G401 (cell line): ENCODE results near the gene SLC27A1. TPM values are rescaled to one million over a fixed set of nuclear protein-coding genes. Genes with fewer than 3 reads are reported as not detected.
"Not testable (repeated sequence)": the region's sequence is repeated elsewhere in the genome, so short reads cannot be mapped to it uniquely, and the experiment has no call there.

Experiments
- DNase-seq: peaks from one replicate; pipeline ENCODE4 v3.0.0-alpha.2; 2015; ENCODE audit warnings: low spot score
- in situ Hi-C: cut with HindIII; loops from 2 replicates; pipeline ENCODE4 v1.10.0; 2016; ENCODE audit warnings: low sequenced_read_pairs, mixed read lengths
- total RNA-seq: library from RNA; depleted of rRNA; stranded (reverse); fragments of >200 nt; shearing (Covaris generic); gene quantifications from 2 replicates; pipeline ENCODE4 v1.2.3, GENCODE V29; 2014; rRNA removed

Gene SLC27A1
- total RNA-seq, 1 experiment from 2014 or later = 10.3 TPM

DNA sequence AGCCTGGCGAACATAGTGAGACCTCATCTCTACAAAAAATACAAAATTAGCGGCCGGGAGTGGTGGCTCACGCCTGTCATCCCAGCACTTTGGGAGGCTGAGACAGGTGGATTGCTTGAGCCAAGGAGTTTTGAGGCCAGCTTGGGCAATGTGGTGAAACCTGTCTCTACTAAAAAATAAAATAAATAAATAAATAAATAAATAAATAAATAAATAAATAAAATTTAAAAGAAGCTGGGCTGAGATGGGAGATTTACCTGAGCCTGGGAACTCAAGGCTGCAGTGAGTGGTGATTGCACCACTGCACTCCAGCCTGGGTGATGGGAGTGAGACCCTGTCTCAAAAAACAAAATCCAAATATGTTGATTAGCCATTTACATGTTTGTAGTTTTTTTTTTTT, 82.4 kb downstream of the SLC27A1 start:
- in situ Hi-C loops, DNase-seq: not testable (repeated sequence)

DNA sequence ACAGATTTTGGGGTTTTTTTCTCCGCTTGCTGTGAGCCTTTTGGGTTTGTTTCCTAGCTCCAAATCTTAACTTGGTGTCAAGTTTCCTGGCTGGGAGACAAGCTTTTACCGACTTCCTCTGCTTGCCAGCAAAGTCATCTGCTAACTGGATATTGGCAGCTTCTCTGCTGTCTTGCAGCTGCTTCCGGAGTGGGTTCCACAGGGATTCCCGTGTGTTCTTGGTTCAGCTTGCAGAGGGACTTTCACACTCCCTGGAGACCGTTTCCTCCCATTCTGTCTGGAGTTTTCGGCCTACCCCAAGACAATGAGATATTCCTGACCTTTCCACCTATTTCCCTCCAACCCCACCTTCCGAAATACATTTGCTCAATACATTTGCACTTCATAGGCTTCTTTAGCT, 82.9 kb downstream of the SLC27A1 start:
- in situ Hi-C loops = no loop called here
- peak; percentile 23 for DNase-seq

DNA sequence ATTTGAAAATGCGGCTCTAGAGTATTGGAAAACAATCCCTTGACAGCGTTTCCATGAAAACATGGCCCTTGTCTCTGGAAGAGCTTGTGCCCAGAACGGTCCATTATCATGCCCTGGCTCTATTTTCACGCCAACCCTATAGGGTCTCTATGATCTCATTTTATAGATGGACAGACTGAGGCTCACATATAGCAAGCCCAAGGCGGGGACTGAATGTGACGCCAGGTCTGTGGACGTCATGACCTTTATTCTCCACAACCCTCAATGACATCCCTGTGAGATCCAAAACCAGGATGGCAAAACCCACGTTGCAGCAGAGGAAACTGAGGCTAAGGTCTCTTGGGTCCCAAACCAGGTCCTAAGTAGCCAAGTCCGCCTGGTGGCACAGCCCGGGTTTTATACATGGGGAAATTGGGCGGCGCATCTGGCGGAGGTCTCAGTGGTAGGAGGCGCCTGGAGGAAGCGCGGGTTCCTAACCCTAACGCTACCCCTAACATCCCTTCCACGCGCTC, 84.7 kb downstream of the SLC27A1 start:
- no peak for DNase-seq
- in situ Hi-C loops = no loop called here

DNA sequence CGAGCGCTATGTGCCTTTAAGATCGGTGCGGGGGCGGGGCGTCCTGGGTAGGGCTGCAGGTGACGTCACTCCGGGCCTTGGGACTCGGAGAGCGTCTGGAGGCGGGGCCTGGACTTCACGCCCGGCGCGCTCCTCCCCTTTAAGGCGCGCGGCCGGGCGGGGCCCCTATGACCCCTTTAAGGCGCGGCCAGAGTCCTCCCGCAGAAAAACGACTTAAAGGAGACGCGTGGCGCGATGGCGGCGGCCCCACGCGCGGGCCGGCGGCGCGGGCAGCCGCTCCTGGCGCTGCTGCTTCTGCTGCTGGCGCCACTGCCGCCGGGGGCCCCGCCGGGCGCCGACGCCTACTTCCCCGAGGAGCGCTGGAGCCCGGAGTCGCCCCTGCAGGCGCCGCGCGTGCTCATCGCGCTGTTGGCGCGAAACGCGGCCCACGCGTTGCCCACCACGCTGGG, 85.2 kb downstream of the SLC27A1 start, which contains the start of gene COLGALT1:
Gene COLGALT1, plus strand, starts transcription at position 170 of the 449 bp plus-strand sequence. Its CDS starts 65 bp downstream, at position 235.
- in situ Hi-C loops = no loop called here
- peak; percentile 99 for DNase-seq

Other genes starting within 250 kb of the SLC27A1 start
- 14.8 and 21.7 TPM in 2 replicates for gene OCEL1, start 244.3 kb upstream of the SLC27A1 start, total RNA-seq
- gene NR2F6, start 224.6 kb upstream of the SLC27A1 start, total RNA-seq = 232 and 271 TPM in 2 replicates
- gene USHBP1, start 205.8 kb upstream of the SLC27A1 start, total RNA-seq = 0.41 and 4.9 TPM in 2 replicates
- gene BABAM1, start 203.1 kb upstream of the SLC27A1 start, total RNA-seq = 166 and 237 TPM in 2 replicates
- 0.06 and 1.3 TPM in 2 replicates for gene ANKLE1, start 188.6 kb upstream of the SLC27A1 start, total RNA-seq
- gene ABHD8, start 167.1 kb upstream of the SLC27A1 start, total RNA-seq = 57.6 and 60.6 TPM in 2 replicates
- gene MRPL34, start 164.7 kb upstream of the SLC27A1 start, total RNA-seq = 19.0 and 25.4 TPM in 2 replicates
- gene DDA1, start 161.0 kb upstream of the SLC27A1 start, total RNA-seq = 15.0 and 28.2 TPM in 2 replicates
- gene ANO8, start 135.7 kb upstream of the SLC27A1 start, total RNA-seq = 3.1 and 4.3 TPM in 2 replicates
- 35.0 and 41.1 TPM in 2 replicates for gene GTPBP3, start 133.0 kb upstream of the SLC27A1 start, total RNA-seq
- not detected in 2 replicates for gene PLVAP, start 93.2 kb upstream of the SLC27A1 start, total RNA-seq
- 0.71 and 1.8 TPM in 2 replicates for gene CCDC194, start 76.3 kb upstream of the SLC27A1 start, total RNA-seq
- 174 and 187 TPM in 2 replicates for gene BST2, start 64.9 kb upstream of the SLC27A1 start, total RNA-seq
- gene MVB12A, start 50.5 kb upstream of the SLC27A1 start, total RNA-seq = 76.7 and 112 TPM in 2 replicates
- gene TMEM221, start 21.9 kb upstream of the SLC27A1 start, total RNA-seq = 0.49 and 1.6 TPM in 2 replicates
- not detected in 2 replicates for gene NXNL1, start 9.6 kb upstream of the SLC27A1 start, total RNA-seq
- 111 and 141 TPM in 2 replicates for gene PGLS, start 41.1 kb downstream of the SLC27A1 start, total RNA-seq
- gene COLGALT1, start 85.1 kb downstream of the SLC27A1 start, total RNA-seq = 73.2 and 75.4 TPM in 2 replicates
- 7.0 and 11.4 TPM in 2 replicates for gene UNC13A, start 217.8 kb downstream of the SLC27A1 start, total RNA-seq
- 41.7 and 48.4 TPM in 2 replicates for gene MAP1S, start 249.0 kb downstream of the SLC27A1 start, total RNA-seq